Measurements from ENCODE around the gene CNTNAP3B.
"Not testable (repeated sequence)": the region's sequence is repeated elsewhere in the genome, so short reads cannot be mapped to it uniquely, and the experiment has no call there.

CNTNAP3B gene

GRCh38 chr9:41974906-41975305 lies 154.3 kb downstream of the CNTNAP3B start:
- not testable (repeated sequence) for DNase-seq

GRCh38 chr9:41953007-41953406 lies 176.2 kb downstream of the CNTNAP3B start:
- not testable (repeated sequence) for DNase-seq

- not testable (repeated sequence) for DNase-seq
Measured at GRCh38 chr9:41941738-41942137, 187.5 kb downstream of the CNTNAP3B start.

- not testable (repeated sequence) for DNase-seq
Measured at GRCh38 chr9:41938143-41938542, 191.1 kb downstream of the CNTNAP3B start.

- DNase-seq: not testable (repeated sequence)
Measured at GRCh38 chr9:41935727-41936126, 193.5 kb downstream of the CNTNAP3B start.

- DNase-seq: not testable (repeated sequence)
Measured at GRCh38 chr9:41929172-41929571, 200.1 kb downstream of the CNTNAP3B start.

GRCh38 chr9:41917374-41917773 lies 211.9 kb downstream of the CNTNAP3B start:
- DNase-seq: not testable (repeated sequence)

- not testable (repeated sequence) for DNase-seq
Measured at GRCh38 chr9:41905488-41905887, 223.7 kb downstream of the CNTNAP3B start.

GRCh38 chr9:41902762-41903161 lies 226.5 kb downstream of the CNTNAP3B start:
- DNase-seq: not testable (repeated sequence)

- not testable (repeated sequence) for DNase-seq
Measured at GRCh38 chr9:41898720-41899343, 230.4 kb downstream of the CNTNAP3B start.

GRCh38 chr9:41874557-41874956 lies 254.7 kb downstream of the CNTNAP3B start:
- DNase-seq: not testable (repeated sequence)

- DNase-seq: not testable (repeated sequence)
Measured at GRCh38 chr9:41855422-41855821, 273.8 kb downstream of the CNTNAP3B start.

- not testable (repeated sequence) for DNase-seq
Measured at GRCh38 chr9:41851848-41852740, 277.1 kb downstream of the CNTNAP3B start.

GRCh38 chr9:41847829-41848228 lies 281.4 kb downstream of the CNTNAP3B start:
- not testable (repeated sequence) for DNase-seq

All from T-helper 2 cell (primary cell).